ENCODE results near the gene SLC22A16. TPM values are rescaled to one million over a fixed set of nuclear protein-coding genes. Genes with fewer than 3 reads are reported as not detected.
A peak's percentile ranks its signal among the peaks of the same experiment; 100 is the strongest.

SLC22A16 gene
- total RNA-seq, 1 donor from 2014 or later = not detected

GRCh38 chr6:110392727-110393126, 83.7 kb downstream of the SLC22A16 start:
- TF ChIP-seq CTCF (IDR thresholded peaks at IDR 0.05; ENCODE audit: unreplicated experiment) = no peak
- no peak overlapping the region for H3K27ac Mint-ChIP-seq
- H3K36me3 Mint-ChIP-seq = no peaks in the 10 kb centered on the region
- no peaks in the 10 kb centered on the region for H3K27me3 Mint-ChIP-seq (ENCODE audit: low read depth)
- no peak overlapping the region for H3K4me3 Mint-ChIP-seq
- H3K9me3 Mint-ChIP-seq = no peaks in the 10 kb centered on the region
- H3K4me1 Mint-ChIP-seq = peaks cover 37% of the 10 kb centered on the region
- no peak for DNase-seq (ENCODE audit: low spot score in 2 of 2, unreplicated experiment in 2 of 2)

- H3K27ac Mint-ChIP-seq = no peak overlapping the region
- no peaks in the 10 kb centered on the region for H3K36me3 Mint-ChIP-seq
- H3K27me3 Mint-ChIP-seq (ENCODE audit: low read depth) = no peaks in the 10 kb centered on the region
- DNase-seq (ENCODE audit: low spot score in 2 of 2, unreplicated experiment in 2 of 2) = no peak
- H3K9me3 Mint-ChIP-seq = no peaks in the 10 kb centered on the region
- H3K4me1 Mint-ChIP-seq = peaks cover 40% of the 10 kb centered on the region
- no peak for TF ChIP-seq CTCF (IDR thresholded peaks at IDR 0.05; ENCODE audit: unreplicated experiment)
- H3K4me3 Mint-ChIP-seq = no peak overlapping the region
These were observed 86.0 kb downstream of the SLC22A16 start for GRCh38 chr6:110390404-110390803.

GRCh38 chr6:110389689-110390382, 86.6 kb downstream of the SLC22A16 start:
- Mint-ChIP-seq H3K27me3 (ENCODE audit: low read depth) (no peaks in the 10 kb centered on the region), H3K4me3 (no peak overlapping the region), H3K4me1 (peaks cover 40% of the 10 kb centered on the region), H3K36me3 (no peaks in the 10 kb centered on the region), H3K9me3 (no peaks in the 10 kb centered on the region), H3K27ac (peak overlapping the region; percentile 81)
- no peak for DNase-seq (ENCODE audit: low spot score in 2 of 2, unreplicated experiment in 2 of 2)
- no peak for TF ChIP-seq CTCF (IDR thresholded peaks at IDR 0.05; ENCODE audit: unreplicated experiment)

GRCh38 chr6:110387986-110388385, 88.4 kb downstream of the SLC22A16 start:
- Mint-ChIP-seq H3K27me3 (ENCODE audit: low read depth) (no peaks in the 10 kb centered on the region), H3K4me3 (no peak overlapping the region), H3K4me1 (peaks cover 40% of the 10 kb centered on the region), H3K9me3 (peaks cover 6% of the 10 kb centered on the region), H3K36me3 (no peaks in the 10 kb centered on the region), H3K27ac (peak overlapping the region; percentile 27)
- no peak for DNase-seq (ENCODE audit: low spot score in 2 of 2, unreplicated experiment in 2 of 2)
- TF ChIP-seq CTCF (IDR thresholded peaks at IDR 0.05; ENCODE audit: unreplicated experiment) = no peak

GRCh38 chr6:110385458-110385863, 91.0 kb downstream of the SLC22A16 start:
- Mint-ChIP-seq H3K27ac (no peak overlapping the region), H3K4me3 (no peak overlapping the region), H3K36me3 (peaks cover 7% of the 10 kb centered on the region), H3K4me1 (peaks cover 29% of the 10 kb centered on the region), H3K27me3 (ENCODE audit: low read depth) (no peaks in the 10 kb centered on the region), H3K9me3 (peaks cover 22% of the 10 kb centered on the region)
- TF ChIP-seq CTCF (IDR thresholded peaks at IDR 0.05; ENCODE audit: unreplicated experiment) = no peak
- DNase-seq (ENCODE audit: low spot score in 2 of 2, unreplicated experiment in 2 of 2) = no peak
